Measurements from ENCODE around the gene ZNF423. TPM values are rescaled to one million over a fixed set of nuclear protein-coding genes. Genes with fewer than 3 reads are reported as not detected.
A peak's percentile ranks its signal among the peaks of the same experiment; 100 is the strongest.

The ZNF423 gene
- total and polyA plus RNA-seq, 2 donors, result 0.52 to 1.6 TPM

DNA sequence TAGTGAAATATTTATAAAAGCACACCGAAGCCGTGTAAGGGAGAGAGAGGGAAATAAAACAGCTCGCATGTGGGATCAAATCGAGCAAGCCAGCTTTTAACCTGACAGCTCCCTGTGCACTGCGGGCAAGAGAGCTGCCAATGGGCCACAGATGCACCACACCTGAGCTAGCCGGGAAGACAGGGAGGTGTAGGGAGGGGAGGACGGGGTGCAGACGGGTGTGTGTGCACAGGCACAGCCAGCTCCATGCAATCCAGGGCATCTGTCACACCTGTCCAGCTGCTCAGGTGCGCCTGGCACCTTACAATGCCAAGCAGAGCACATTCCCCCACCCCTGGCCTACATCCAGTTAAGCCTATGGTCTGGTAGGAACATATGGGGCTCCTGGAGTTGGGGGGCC lies 412.3 kb downstream of the ZNF423 start:
- no peak for DNase-seq (ENCODE audit: low read depth in 6 of 9, low spot score in 9 of 9)
- 92% methylated on average over 9 of the region's 9 CpGs for WGBS
- no peak overlapping the region for H3K4me3 ChIP-seq (ENCODE audit: low read length in 2 of 2)

DNA sequence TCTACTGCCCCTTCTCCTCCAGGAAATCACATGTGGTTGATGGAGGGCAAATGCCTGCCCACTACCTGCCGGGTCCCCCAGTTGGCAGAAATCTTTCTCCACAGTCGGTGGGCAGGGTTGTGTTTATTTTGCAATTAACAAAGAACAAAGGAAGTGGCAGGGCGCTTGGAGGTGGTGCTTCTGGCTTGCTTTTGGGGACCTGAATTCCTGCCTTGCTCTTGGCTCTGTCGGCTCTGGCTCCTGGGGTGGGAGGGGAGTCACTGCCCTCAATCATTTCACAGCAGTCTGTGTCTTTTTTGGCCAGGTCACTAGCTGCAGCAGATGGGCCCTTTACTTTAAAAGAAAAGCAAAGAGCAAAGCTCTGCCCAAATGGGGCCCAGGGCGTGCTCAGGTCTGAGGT lies 413.1 kb downstream of the ZNF423 start:
- Histone ChIP-seq H3K27ac (ENCODE audit: low read depth in 1 of 2, low read length in 1 of 2) (peak overlapping the region in 1 of 2 donors; percentile 10), H3K4me1 (ENCODE audit: control insufficient read depth in 2 of 2, insufficient read depth in 2 of 2, low read length in 2 of 2) (peaks cover 22 to 35% of the 10 kb centered on the region in 2 donors), H3K9me3 (ENCODE audit: control insufficient read depth in 2 of 2, insufficient read depth in 1 of 2, low read length in 1 of 2) (no peaks in the 10 kb centered on the region), H3K4me3 (ENCODE audit: low read length in 2 of 2) (no peak overlapping the region), H3K27me3 (ENCODE audit: control insufficient read depth in 2 of 2, insufficient read depth in 1 of 2, low read length in 1 of 2) (no peaks in the 10 kb centered on the region), H3K36me3 (ENCODE audit: control insufficient read depth in 2 of 2, insufficient read depth in 2 of 2, low read length in 1 of 2) (no peaks in the 10 kb centered on the region)
- peak in 1 of 9 donors; percentile 45 for DNase-seq (ENCODE audit: low read depth in 6 of 9, low spot score in 9 of 9)
- 32% methylated on average over 5 of the region's 5 CpGs for WGBS

More for the DNA sequence above, 412.3 kb downstream of the ZNF423 start:
- no peaks in the 10 kb centered on the region for H3K27me3 ChIP-seq (ENCODE audit: control insufficient read depth in 2 of 2, insufficient read depth in 1 of 2, low read length in 1 of 2)
- no peaks in the 10 kb centered on the region for H3K9me3 ChIP-seq (ENCODE audit: control insufficient read depth in 2 of 2, insufficient read depth in 1 of 2, low read length in 1 of 2)
- no peak overlapping the region for H3K27ac ChIP-seq (ENCODE audit: low read depth in 1 of 2, low read length in 1 of 2)
- H3K36me3 ChIP-seq (ENCODE audit: control insufficient read depth in 2 of 2, insufficient read depth in 2 of 2, low read length in 1 of 2), result no peaks in the 10 kb centered on the region
- H3K4me1 ChIP-seq (ENCODE audit: control insufficient read depth in 2 of 2, insufficient read depth in 2 of 2, low read length in 2 of 2), result peaks cover 22 to 35% of the 10 kb centered on the region in 2 donors

DNA sequence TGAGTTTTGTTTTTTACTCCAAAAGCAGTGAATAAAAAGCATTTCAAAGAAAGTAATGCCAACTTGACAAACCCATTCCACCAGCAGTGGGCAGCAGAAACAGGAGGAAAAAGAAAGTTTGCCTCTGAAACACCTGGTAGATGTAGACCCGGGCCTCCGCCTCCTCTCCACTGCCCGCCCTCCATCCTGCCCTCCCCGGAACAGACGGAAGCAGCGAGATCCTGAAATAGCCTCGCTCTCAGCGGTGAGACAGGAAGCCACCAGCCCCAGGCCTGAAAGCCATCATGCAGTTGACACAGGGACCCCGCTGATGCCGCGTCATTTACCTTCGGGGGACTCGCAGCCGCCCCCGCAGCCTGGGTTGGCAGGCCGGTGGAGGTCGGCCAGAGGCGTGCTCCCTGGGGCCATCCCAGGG lies 414.5 kb downstream of the ZNF423 start:
- no peaks in the 10 kb centered on the region for H3K36me3 ChIP-seq (ENCODE audit: control insufficient read depth in 2 of 2, insufficient read depth in 2 of 2, low read length in 1 of 2)
- DNase-seq (ENCODE audit: low read depth in 6 of 9, low spot score in 9 of 9), result peak; percentile 75 to 97 (median 89)
- no peaks in the 10 kb centered on the region for H3K27me3 ChIP-seq (ENCODE audit: control insufficient read depth in 2 of 2, insufficient read depth in 1 of 2, low read length in 1 of 2)
- H3K4me1 ChIP-seq (ENCODE audit: control insufficient read depth in 2 of 2, insufficient read depth in 2 of 2, low read length in 2 of 2), result peaks cover 22 to 35% of the 10 kb centered on the region in 2 donors
- WGBS, result under 1% methylated on average over 18 of the region's 18 CpGs
- no peaks in the 10 kb centered on the region for H3K9me3 ChIP-seq (ENCODE audit: control insufficient read depth in 2 of 2, insufficient read depth in 1 of 2, low read length in 1 of 2)
- H3K4me3 ChIP-seq (ENCODE audit: low read length in 2 of 2), result peak overlapping the region; percentile 20 to 29
- H3K27ac ChIP-seq (ENCODE audit: low read depth in 1 of 2, low read length in 1 of 2), result peak overlapping the region; percentile 87 to 90

DNA sequence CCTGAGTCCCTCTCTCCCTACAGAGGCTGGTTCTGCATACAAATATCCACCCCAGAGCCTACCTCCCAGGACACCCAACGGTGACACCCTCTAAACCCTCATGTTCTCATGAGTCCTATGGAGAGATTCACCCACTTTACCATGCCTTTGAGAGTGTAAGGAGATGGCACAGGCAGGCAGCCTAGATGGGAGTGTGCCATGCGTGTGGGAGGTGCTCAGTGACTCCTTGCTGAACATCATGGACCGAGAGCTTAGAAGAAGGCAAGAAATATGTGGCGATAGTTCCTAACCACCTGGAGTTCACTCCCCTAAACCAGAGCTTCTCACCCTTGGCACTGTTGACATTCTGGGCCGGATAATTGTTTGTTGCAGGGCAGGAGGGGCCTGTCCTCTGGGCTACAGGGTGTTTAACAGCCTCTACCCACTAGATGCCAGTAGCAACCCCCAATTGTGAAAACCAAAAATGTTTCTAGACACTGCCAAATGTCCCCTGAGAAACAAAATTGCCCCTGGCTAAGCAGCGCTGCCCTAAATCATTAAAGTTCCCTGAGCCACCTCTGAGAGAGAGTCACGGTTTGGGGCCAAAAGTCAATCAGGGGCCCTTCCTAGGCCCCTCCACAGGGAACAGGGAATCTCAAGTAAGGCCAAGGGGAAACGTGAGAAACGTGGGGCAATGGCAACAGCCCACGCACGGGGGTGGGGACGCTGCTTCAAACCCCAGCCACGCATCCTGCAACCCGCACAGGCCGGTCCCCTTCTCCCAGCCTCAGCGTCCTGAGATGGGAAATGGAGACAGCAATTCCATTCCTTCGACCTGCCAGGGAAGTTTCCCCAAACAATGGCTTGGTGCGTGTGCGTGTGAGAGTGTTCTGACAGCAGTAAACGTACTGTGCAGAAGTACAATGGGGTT lies 415.5 kb downstream of the ZNF423 start:
- Histone ChIP-seq H3K27me3 (ENCODE audit: control insufficient read depth in 2 of 2, insufficient read depth in 1 of 2, low read length in 1 of 2) (no peaks in the 10 kb centered on the region), H3K27ac (ENCODE audit: low read depth in 1 of 2, low read length in 1 of 2) (peak overlapping the region; percentile 38 to 87), H3K9me3 (ENCODE audit: control insufficient read depth in 2 of 2, insufficient read depth in 1 of 2, low read length in 1 of 2) (no peaks in the 10 kb centered on the region), H3K4me3 (ENCODE audit: low read length in 2 of 2) (no peak overlapping the region), H3K36me3 (ENCODE audit: control insufficient read depth in 2 of 2, insufficient read depth in 2 of 2, low read length in 1 of 2) (no peaks in the 10 kb centered on the region), H3K4me1 (ENCODE audit: control insufficient read depth in 2 of 2, insufficient read depth in 2 of 2, low read length in 2 of 2) (peaks cover 22 to 35% of the 10 kb centered on the region in 2 donors)
- peak in 2 of 9 donors; percentile 55 to 78 for DNase-seq (ENCODE audit: low read depth in 6 of 9, low spot score in 9 of 9)
- WGBS, result 71% methylated on average over 20 of the region's 20 CpGs

DNA sequence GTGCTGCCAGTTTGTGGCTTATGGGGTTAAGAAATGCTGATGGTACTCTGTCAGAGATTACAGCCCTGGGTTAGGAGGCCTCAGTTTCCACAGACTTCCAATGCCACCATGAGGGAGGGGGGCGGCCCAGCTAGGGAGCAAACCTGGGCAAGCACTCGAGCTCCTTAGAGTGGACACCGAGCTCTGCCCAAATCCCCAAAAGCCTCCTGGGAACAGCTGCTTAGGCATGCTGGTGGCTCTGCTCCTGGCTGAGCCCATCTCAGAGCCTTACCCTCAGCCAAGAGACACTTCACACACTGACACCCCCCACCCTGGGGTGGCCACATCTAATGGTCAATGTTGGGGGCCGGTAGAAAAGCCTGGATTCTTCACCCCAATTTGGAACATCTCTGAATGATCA lies 416.2 kb downstream of the ZNF423 start:
- 98% methylated on average over 4 of the region's 4 CpGs for whole genome bisulfite sequencing

DNA sequence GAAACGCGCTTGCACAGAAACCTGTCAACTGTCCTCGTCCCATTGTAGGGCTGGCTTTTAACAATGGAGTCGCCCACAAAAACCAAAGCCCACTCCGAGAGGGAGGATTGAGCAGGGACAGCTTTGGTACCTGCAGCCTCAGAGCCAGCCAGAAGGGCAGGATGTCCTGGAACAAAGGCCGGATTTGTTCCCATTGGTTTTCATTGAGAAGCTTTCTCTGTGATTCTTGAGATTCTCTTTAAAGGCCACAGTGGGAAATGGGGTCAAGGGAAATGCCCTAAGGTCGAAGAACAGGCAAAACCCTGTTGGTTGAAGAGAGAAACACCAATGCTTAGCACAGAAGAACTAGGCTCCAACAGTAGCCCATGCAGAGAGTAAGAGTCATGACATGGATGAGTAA lies 416.9 kb downstream of the ZNF423 start:
- H3K27me3 ChIP-seq (ENCODE audit: control insufficient read depth in 2 of 2, insufficient read depth in 1 of 2, low read length in 1 of 2), result no peaks in the 10 kb centered on the region
- no peaks in the 10 kb centered on the region for H3K9me3 ChIP-seq (ENCODE audit: control insufficient read depth in 2 of 2, insufficient read depth in 1 of 2, low read length in 1 of 2)
- H3K4me3 ChIP-seq (ENCODE audit: low read length in 2 of 2), result no peak overlapping the region
- no peaks in the 10 kb centered on the region for H3K36me3 ChIP-seq (ENCODE audit: control insufficient read depth in 2 of 2, insufficient read depth in 2 of 2, low read length in 1 of 2)
- no peak overlapping the region for H3K27ac ChIP-seq (ENCODE audit: low read depth in 1 of 2, low read length in 1 of 2)
- DNase-seq (ENCODE audit: low read depth in 6 of 9, low spot score in 9 of 9), result no peak
- H3K4me1 ChIP-seq (ENCODE audit: control insufficient read depth in 2 of 2, insufficient read depth in 2 of 2, low read length in 2 of 2), result peaks cover 22 to 31% of the 10 kb centered on the region in 2 donors
- 97% methylated on average over 7 of the region's 7 CpGs for WGBS

More for the DNA sequence above, 416.2 kb downstream of the ZNF423 start:
- Histone ChIP-seq H3K27ac (ENCODE audit: low read depth in 1 of 2, low read length in 1 of 2) (no peak overlapping the region), H3K9me3 (ENCODE audit: control insufficient read depth in 2 of 2, insufficient read depth in 1 of 2, low read length in 1 of 2) (no peaks in the 10 kb centered on the region), H3K4me1 (ENCODE audit: control insufficient read depth in 2 of 2, insufficient read depth in 2 of 2, low read length in 2 of 2) (peaks cover 22 to 32% of the 10 kb centered on the region in 2 donors), H3K4me3 (ENCODE audit: low read length in 2 of 2) (no peak overlapping the region), H3K36me3 (ENCODE audit: control insufficient read depth in 2 of 2, insufficient read depth in 2 of 2, low read length in 1 of 2) (no peaks in the 10 kb centered on the region), H3K27me3 (ENCODE audit: control insufficient read depth in 2 of 2, insufficient read depth in 1 of 2, low read length in 1 of 2) (no peaks in the 10 kb centered on the region)
- no peak for DNase-seq (ENCODE audit: low read depth in 6 of 9, low spot score in 9 of 9)

Other genes starting within 250 kb of the ZNF423 start
- 12.7 TPM for gene CNEP1R1, start 169.1 kb upstream of the ZNF423 start, total RNA-seq
- gene CNEP1R1, start 169.1 kb upstream of the ZNF423 start, polyA plus RNA-seq, result 18.5 TPM
- 26.9 TPM for gene HEATR3, start 209.9 kb upstream of the ZNF423 start, total RNA-seq
- 20.0 TPM for gene HEATR3, start 209.9 kb upstream of the ZNF423 start, polyA plus RNA-seq